CD4-positive, alpha-beta T cell treated with Interleukin-17A for 4 hours (primary cell): ENCODE measurements around the gene PPP1R1B.

Experiments
- DNase-seq: peaks from one replicate; pipeline ENCODE4 v3.0.0-alpha.2; 2020; ENCODE audit warnings: mixed read lengths

Gene PPP1R1B

DNA sequence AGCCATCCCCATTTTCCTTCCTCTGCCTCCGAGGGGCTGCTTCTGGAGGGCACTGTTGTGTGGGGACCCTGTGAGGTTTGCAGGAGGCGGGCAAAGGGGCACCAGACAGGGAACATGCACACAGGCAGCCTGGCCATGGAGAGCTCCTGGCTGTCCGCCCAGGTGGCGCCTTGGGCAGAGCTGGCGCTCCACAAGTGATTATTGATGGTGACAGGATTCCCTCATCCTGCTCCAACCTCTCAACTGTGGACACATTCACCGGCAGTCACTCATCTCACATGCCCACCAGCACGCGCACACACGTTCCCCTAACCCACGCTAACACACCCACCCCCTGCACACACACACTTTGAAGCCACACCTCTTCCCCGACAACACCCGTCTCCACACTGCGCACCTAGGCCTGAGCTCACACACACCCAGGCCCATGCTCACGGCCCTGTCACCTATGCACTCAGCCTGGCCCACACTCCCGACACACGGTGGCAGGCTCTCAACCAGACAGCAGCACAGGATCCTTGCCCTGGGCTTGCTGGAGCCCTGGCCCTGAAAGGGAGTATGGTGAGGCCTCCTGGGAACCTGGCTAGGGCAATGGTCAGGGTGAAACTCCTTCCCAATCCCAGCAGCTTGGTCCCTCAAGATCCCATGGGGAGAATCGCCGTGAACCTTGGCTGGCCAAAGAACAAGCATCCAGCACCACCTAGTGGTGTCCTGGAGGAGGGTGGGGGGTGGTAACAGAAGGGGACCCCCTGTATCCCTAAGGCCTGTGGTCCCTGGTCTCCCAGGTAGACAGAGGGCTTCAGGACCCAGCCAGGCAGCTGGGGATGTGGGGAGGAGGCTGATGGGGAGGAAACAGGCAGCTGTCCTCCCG, 45.1 kb downstream of the PPP1R1B start:
- DNase-seq: peak; percentile 30

DNA sequence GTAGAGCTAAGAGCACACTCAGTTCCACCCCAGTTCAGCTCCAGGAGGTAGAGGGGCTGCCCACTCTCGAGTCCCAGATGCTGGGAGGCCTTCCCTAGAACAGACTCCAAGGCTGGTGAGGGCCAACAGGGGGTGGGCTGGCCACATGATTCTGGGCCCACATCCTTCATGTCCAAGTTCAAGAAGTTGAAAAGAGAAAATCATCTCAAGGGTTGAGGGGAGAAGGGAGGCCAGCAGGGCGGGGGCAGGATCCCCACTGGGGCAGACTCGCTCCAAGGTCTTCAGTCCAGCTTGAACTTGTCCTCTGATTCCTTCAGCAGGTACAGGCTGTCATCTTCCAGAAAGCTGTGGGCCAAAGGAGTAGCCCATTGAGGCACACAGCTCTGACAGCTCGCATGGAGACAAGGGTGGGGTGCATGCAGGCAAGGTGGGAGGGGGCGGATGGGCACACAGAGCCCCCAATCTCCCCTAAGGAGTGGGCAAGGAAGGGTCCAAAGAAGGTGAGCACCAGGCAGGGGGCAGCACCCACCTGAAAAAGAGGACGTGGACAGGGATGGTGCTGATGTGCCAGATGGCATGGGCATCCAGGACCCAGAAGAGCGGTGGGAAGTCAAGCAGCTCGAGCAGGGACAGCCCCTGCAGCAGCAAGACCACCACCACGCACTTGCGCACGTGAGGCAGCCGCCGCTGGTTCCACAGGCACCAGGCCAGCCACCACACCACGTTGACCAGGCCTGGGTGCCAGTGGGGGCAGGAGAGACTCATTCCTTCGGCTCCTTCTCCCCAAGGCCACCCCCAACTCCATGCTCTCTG, 46.0 kb downstream of the PPP1R1B start:
- no peak for DNase-seq

DNA sequence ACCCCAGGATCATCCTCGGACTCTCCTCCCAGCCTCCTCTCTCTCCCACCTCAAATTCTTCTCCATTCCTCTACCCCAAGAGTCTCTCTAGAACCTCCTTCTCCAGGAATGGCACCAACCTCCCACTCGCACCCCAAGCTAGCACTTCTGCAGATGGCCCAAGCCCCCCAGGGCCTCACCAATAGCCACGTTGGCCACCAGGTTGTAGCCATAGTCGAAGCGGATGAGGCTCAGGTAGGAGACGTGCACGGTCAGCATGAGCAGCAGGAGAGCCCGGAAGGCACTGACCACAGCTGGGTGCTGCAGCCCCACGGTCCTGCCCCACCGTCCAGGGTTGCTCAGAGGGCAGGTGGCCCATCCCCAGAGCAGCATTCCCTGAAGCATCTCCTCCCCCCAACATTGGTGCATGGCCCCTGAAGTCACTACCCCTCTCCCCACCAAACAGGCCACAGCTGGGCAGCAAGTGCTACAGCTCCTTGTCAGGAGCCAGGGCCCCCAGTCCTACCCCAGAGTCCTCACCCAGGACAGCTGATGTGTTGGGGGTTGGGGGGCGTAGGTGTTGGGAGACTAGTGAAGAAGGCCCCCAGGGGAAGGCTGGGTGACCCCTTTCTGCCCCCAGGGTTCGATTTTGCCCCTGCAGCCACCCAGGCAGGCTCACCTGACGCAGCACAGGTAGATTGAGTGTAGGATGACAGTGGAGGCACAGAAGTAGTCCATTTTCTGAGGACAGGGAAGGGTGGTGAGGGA, 46.8 kb downstream of the PPP1R1B start:
- no peak for DNase-seq

DNA sequence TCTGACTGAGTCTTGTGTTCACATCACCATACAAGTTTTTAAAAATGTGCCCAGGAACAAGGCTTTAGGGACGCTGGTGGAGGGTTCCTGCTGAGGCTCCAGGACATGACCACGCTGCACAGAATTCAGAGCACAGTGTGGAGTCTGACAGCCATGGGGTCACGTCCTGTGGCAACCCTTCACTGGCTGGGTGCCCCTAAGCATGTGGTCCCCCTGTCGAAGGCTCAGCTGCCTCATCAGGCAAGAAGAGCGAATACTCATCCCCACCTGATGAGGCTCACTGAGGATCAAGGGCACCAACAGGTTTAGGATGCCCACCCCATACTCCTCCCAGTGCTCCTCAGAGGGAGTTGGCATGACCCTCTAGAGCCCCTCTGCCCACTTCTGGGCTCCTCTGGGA, 47.4 kb downstream of the PPP1R1B start:
- no peak for DNase-seq

DNA sequence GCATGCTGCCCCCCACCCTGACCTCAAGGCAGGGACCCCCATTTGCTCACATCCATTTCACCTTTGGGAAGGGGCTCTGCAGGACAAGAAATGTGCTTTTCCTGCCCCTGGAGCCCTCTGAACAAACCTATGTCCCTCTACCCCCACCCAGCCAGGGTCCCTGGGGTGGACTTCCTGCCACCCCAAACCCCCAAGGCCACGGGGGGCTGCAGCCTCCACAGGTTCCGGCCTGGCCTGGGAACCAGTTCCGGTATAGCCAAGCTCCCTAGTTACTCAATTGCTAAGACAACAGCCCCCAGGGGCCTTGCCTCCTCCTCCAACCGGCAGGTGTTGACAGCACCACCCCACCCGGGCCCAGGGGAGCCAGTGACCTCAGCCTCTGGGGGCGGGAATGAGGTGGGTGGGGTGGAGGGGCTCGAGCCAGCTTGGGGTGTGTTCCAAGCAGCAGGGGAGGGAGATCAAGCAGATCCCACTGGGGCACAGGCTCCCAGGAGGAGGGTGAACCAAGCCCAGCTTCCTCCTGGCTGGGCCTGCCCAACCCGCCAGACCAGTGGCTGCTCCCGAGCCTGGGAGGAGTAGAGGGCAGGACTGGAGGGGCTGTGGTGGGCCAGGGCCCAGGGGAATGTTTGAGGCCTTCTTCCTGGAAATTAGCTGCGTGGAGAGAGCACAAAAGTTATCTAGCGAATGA, 48.1 kb downstream of the PPP1R1B start:
- DNase-seq: no peak

DNA sequence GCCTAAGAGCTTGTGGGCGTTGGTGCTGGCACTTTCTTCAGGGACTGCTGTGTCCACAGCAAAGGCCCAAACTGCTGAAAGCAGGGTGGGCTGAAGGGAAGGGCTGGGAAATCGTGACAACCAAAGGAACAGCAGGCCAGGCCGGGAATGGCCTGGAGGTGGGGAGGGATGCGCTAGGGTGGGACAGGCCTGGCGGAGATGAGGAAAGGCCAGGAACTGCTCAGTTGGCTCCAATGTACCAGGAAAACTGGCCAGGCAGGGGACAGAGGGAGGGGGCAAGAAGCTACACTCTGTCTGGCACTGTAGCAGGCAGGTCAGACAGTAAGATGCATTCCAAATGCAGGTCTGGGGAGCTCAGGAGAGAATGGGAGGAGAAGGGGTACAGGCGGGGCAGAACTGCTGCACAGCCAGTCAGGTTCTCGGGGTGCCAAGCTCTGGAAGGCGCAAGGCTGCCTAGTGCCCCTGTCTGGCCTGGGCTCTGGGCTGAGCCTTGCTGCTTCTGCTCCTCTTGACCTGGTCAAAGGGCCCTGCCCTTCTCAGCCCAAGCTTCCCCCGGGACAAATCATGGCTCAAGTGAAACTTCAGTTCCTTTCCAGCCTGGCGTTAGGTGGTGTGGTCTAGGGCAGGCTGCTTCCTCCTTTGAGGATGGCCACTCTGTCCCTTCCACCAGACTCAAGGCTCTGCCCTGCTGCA, 48.8 kb downstream of the PPP1R1B start:
- no peak for DNase-seq

DNA sequence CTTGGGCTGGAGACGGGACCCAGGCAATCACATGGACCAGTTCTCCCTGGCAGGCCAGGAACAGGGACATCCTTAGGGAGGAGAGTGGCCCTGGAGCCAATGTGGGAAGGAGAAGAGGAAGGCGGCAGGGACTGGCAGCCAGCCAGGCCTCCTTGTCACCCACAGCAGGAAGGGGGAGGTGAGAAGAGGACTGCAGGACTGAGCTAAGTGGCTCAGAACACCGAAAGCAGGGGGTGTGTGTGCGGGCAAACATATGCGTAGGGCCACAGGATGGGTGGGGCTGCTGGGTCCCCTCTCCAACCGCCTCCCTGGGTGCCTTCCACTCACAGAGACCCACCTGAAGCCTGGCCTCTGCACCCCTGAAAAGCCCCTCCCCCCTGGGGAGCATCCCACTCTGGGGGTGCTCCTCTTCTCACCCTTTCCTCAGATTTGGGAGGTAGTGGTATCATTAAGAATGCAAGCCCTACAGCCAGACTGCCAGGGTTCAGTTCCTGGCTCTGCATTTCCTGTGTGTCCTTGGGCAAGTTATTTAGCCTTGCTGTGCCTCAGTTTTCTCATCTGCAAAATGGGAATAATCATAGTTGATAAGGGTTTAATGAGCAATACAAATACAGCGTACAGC, 49.6 kb downstream of the PPP1R1B start:
- DNase-seq: peak; percentile 62

DNA sequence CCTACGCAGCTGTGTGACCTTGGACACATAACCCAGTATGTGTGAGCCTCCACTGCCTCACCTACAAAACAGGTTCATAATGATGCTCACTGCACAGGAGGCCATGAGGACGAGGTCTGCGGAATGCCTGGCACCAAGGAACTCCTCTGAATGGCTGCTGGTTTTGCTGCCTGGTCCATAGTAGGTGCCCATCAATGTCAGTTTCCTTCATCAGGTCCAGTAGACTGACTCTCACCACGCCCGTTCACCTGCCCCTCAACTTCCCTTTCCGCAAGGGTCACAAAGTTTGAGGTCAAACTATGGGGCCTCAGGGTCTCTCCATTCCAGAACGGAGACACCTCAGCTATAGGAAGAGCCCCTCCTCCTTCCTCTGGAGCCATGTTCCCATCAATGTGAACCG, 50.3 kb downstream of the PPP1R1B start:
- DNase-seq: no peak

DNA sequence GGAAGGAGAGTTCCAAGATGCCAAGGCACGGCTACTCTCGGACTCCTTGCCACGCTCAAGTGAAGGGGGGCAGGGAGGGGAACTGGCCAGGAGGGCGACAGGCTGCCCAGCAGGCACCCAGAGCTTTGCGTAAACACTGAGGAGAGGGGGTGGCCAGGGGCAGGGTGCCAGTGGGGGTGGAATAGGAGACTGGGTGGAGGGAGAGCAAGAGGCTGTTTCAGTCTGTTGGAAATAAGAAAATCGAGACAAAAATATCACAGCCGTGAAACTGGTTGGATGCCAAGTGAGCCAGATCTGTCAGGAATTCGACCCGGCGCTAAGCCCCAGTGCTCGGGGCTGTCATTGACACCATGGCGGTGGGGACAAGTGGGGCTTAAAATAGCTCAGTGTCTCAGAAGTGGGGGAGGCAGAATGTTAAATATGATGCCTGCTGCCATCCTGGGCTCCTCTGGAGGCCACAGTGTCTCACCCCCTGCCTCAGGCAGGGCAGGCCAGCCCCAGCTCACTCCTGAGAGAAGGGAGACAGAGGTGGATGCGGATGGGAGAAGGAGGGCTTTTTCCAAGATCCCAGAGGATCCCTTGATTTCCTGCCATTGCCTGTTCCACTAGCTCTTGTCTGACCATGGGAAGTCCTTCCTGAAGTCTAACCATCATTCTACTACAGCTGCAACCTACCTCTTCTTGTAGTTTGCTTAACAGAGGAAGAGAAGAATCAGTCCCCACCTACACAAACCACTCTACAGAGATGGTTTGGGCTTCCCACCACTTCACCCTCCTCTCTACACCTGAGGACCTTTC, 51.0 kb downstream of the PPP1R1B start:
- DNase-seq: no peak

DNA sequence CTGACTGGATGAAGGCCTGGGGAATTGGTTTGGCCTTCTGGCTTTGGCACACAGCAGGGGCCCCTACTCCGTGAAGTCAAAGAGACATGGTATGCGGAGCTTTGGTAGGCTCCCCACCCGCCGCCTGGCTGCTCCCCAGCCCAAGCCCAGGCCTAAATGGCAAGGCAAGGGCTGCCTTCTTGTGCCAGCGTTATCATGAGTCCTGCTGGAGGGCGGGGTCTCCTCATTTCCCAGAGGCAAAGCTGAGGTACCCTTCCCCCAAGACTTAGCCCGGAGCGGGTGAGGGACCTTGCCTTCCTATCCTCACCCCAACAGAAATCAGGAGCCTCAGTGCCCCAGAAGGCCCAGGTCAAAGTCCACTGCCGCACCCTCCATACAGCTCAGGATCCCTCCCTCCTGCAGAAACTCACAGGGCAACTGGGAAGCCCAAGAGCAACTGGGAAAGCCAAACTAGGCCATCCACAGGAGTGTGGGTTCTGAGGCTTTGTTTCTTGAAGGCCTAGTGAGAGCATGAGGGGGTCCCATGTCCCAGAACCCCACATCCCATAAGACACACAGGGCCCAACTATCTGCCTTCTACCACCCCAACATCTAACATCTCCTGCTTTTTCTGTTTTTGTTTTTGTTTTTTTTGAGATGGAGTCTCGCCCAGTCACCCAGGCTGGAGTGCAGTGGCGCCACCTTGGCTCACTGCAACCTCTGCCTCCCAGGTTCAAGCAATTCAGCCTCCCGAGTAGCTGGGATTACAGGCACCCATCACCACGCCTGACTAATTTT, 51.8 kb downstream of the PPP1R1B start:
- no peak for DNase-seq

DNA sequence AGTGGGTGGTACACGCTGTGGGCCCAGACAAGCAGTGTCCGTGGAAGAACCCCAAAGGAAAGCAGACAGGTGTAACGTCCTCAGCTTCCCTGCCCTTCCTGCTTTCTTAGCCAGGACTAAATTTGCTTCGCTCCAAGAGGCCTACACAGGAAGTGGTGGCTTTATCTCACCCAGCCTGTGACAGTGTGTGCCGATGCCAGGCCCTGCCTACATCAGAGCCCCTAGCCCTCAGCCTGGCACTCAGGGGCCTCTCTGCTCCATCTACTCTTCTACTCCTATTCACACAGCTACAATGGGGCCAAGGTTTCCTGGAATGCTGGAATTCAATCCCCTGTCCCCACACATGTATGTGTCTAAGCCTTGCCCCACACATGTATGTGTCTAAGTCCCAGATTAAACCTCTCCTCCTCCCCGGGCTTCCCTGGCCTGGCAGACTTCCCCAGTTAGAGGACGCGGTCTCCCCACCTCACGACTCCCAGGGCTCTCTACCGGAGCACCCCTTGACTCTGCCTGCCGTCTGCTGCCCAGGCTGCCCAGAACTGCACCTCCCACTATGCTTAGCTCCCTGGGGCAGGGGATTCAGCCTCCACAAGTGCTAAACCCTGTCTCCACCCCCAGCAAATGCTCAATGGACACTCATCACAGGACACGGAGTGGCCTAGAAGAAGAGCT, 52.9 kb downstream of the PPP1R1B start:
- DNase-seq: peak; percentile 69

DNA sequence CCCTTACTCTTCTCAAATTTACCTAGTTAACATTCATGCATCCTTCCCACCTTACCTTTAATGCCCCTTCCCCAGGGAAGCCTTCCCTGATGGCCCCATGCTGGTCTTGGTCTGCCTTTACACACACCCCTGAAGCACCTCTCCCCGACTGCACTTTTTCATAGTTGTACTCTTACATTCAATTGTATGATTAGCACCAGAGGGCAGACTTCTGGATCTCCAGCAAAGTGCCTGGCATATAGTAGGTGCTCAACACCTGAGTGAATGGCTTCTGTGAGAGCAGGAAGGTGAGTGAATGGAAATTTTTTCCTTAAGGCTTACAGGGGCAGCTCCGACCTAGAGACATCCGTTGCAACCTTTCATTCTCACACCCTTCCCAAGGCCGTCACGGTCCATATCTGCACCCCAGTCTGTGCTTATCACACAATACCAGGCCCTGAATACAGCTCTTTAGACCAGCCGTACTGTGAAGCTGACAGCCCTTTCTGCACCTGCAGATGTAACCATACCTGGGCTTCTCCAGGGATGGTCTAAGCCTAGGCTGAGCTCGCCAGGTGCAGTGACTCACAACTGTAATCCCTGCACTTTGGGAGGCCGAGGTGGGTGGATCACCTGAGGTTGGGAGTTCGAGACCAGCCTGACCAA, 56.7 kb downstream of the PPP1R1B start:
- no peak for DNase-seq

DNA sequence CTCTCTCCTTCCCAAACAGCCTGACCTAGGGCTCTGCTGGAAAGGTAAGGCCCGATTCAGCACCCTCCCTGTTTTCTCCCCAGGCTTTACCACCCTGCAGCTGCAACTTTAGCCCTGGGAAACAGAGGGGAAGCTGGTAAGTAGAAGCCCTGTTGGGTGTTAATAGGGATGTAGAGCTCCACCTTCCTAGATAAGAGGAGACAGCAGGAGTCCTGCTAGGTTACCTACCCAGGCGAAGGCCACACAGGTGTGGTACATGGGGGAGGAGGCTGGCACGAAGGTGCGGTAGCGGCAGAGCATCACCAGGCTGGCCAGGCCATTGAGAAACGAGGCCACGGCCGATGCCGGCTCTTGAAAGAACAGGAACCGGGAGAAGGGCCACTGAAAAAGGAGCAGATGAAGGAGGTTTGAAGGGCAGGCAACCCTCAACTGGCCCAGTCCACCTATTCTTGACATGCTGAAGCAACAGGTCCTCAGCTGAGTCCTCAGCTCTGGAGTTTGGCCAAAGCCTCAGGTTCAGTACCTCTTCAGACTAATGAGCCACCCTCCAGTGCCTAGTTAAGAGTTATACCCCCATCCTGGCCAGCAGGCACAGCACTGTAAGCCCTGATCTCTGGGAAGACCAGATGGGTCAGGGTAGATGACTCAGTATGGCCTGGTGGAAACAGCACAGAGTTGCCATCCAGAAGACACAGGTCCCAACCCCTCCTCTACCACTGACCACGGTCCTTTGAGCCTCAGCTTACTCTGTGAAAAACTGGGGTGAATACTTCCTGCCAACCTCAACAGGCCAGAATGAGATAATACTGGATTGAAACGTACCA, 57.8 kb downstream of the PPP1R1B start:
- no peak for DNase-seq
